K562 (cell line): ENCODE data around the gene PRKCE. TPM values are rescaled to one million over a fixed set of nuclear protein-coding genes. Genes with fewer than 3 reads are reported as not detected.

Experiments used
- ATAC-seq: fragments of 200-7000 bp; cut with Tn5 transposase; 3 replicates; pipeline ENCODE4 v1.9.1; 2020; ENCODE audit warnings: moderate library complexity
- BruUV-seq: library from RNA; stranded (reverse); fragments of 400-500 nt; replicated peaks from 2 replicates; lab custom pipeline; 2021; lab: Mats Ljungman, UMichigan
- CTCF ChIA-PET: fragments of 300-600 bp; formaldehyde crosslinking; extraction: SDS; loops from one replicate; lab custom pipeline; 2021; ENCODE audit warnings: low intra/inter-chr PET ratio; lab: Yijun Ruan, JAX
- POLR2A ChIA-PET: fragments of 300-600, 350-650 bp; sonication (Branson Sonifier 250); formaldehyde crosslinking; extraction: SDS; loops from one replicate; lab custom pipeline; 2021; ENCODE audit warnings: antibody characterized with exemption, inconsistent platforms; lab: Yijun Ruan, JAX
- DNase-seq, 4 experiments: peaks; one replicate each; pipeline versions ENCODE4 v3.0.0 to v3.0.0-alpha.2; 2011 to 2018; ENCODE audit warnings: low spot score in 3 of 4, mixed read lengths in 3 of 4; ENCODE audit errors: extremely low read depth in 1 of 4
- FAIRE-seq: peaks from 2 replicates; lab custom pipeline; 2011; peaks lifted over from hg19 to GRCh38; lab: Jason Lieb, UNC
- H2AFZ ChIP-seq: 2 replicates; pipeline ENCODE4 v1.6.0; 2011; ENCODE audit warnings: low read depth, low read length, control low read depth, inconsistent platforms
- H3K27ac ChIP-seq: fragments of 200-600 bp; 3 replicates; pipeline ENCODE4 v1.8.0; 2011; ENCODE audit warnings: low read depth, mild to moderate bottlenecking, control low read depth, inconsistent platforms, low read length, moderate library complexity, mixed read lengths; ENCODE audit errors: extremely low read depth
- H3K27me3 ChIP-seq, 2 experiments: fragments of 300-600 bp in 1 of 2; 2 replicates in 1 of 2; 3 replicates in 1 of 2; pipeline versions ENCODE4 v1.6.0 to v1.8.0; 2011; ENCODE audit warnings: inconsistent platforms in 2 of 2, low read length in 2 of 2, mild to moderate bottlenecking in 1 of 2, mixed read lengths in 1 of 2, moderate library complexity in 1 of 2; ENCODE audit not compliant: control insufficient read depth in 2 of 2, insufficient read depth in 2 of 2
- H3K36me3 ChIP-seq: fragments of 300-600 bp; 3 replicates; pipeline ENCODE4 v1.8.0; 2011; ENCODE audit warnings: mild to moderate bottlenecking, low read length, inconsistent platforms; ENCODE audit not compliant: control insufficient read depth, insufficient read depth
- H3K4me1 ChIP-seq, 2 experiments: fragments of 200-600 bp in 1 of 2; replicated peaks in 1 of 2; 2 replicates in 1 of 2; 3 replicates in 1 of 2; pipeline versions ENCODE4 v1.5.1 to v1.8.0; 2011; ENCODE audit warnings: inconsistent platforms in 2 of 2, low read length in 2 of 2, mild to moderate bottlenecking in 1 of 2, mixed read lengths in 1 of 2, moderate library complexity in 1 of 2; ENCODE audit not compliant: control insufficient read depth in 2 of 2, insufficient read depth in 2 of 2
- H3K4me2 ChIP-seq: 2 replicates; pipeline ENCODE4 v1.6.1; 2011; ENCODE audit warnings: low read length, control low read depth, inconsistent platforms, mixed read lengths; ENCODE audit not compliant: insufficient read depth
- H3K4me3 ChIP-seq: fragments of 200-600 bp; sonication (generic), shearing (Covaris generic); 2 replicates; pipeline ENCODE4 v1.5.1; 2016; ENCODE audit warnings: control low read depth, inconsistent platforms
- H3K79me2 ChIP-seq: fragments of 200-600 bp; 3 replicates; pipeline ENCODE4 v1.8.0; 2011; ENCODE audit warnings: low read length, inconsistent platforms; ENCODE audit not compliant: control insufficient read depth, insufficient read depth
- H3K9ac ChIP-seq, 2 experiments: 2 replicates each; pipeline versions ENCODE4 v1.6.0 to v1.6.1; 2011; ENCODE audit warnings: low read depth in 2 of 2, low read length in 2 of 2, control low read depth in 1 of 2, inconsistent platforms in 1 of 2, mild to moderate bottlenecking in 1 of 2, mixed read lengths in 1 of 2; ENCODE audit not compliant: insufficient read depth in 1 of 2
- H3K9me1 ChIP-seq: one replicate; pipeline ENCODE4 v1.6.0; 2011; ENCODE audit warnings: inconsistent platforms, mild to moderate bottlenecking, low read length, moderate library complexity; ENCODE audit not compliant: control insufficient read depth, insufficient read depth
- H3K9me3 ChIP-seq: replicated peaks from 2 replicates; pipeline ENCODE4 v1.5.1; 2011; ENCODE audit warnings: low read depth, low read length, inconsistent platforms; ENCODE audit not compliant: control insufficient read depth, insufficient read depth
- H4K20me1 ChIP-seq: replicated peaks from 2 replicates; pipeline ENCODE4 v1.6.1; 2011; ENCODE audit warnings: low read length, inconsistent platforms, mixed read lengths; ENCODE audit not compliant: control insufficient read depth, insufficient read depth
- ASH1L ChIP-seq: fragments of 450-650 bp; IDR thresholded peaks from 2 replicates; pipeline ENCODE4 v1.6.1; 2018; ENCODE audit warnings: borderline replicate concordance, mild to moderate bottlenecking, low read depth; ENCODE audit not compliant: partially characterized antibody
- GATA2 ChIP-seq: sonication (generic); formaldehyde crosslinking; IDR thresholded peaks from 2 replicates; pipeline ENCODE4 v1.4.0; 2020; ENCODE audit warnings: mild to moderate bottlenecking, missing genetic modification reagents
- RBM15 ChIP-seq: fragments of 200-400 bp; formaldehyde crosslinking; IDR thresholded peaks from 2 replicates; pipeline ENCODE4 v1.6.1; 2018; ENCODE audit warnings: mild to moderate bottlenecking, low read length, moderate library complexity; ENCODE audit not compliant: insufficient read depth
- SMAD4 ChIP-seq: fragments of 250-450 bp; sonication (Bioruptor Pico); conservative IDR thresholded peaks from 2 replicates; pipeline ENCODE4 v1.8.0; 2021; ENCODE audit warnings: inconsistent platforms, mild to moderate bottlenecking, moderate library complexity
- WGBS: fragments of 100-300 bp; shearing (Covaris generic); methylation state at CpG from one replicate; pipeline ENCODE4 v1.1.6; 2016; ENCODE audit warnings: low coverage, mixed read lengths; ENCODE audit not compliant: insufficient coverage; ENCODE audit errors: missing lambda C conversion rate; 5-methylcytosine and 5-hydroxymethylcytosine counted together
- in situ Hi-C: fragments of 300-500 bp; cut with MboI; formaldehyde crosslinking; loops from 4 replicates; pipeline ENCODE4 v1.15.0; 2018; ENCODE audit warnings: inconsistent platforms, mixed read lengths
- intact Hi-C: fragments of 100-400 bp; cut with micrococcal nuclease; formaldehyde crosslinking; loops from 2 replicates; pipeline ENCODE4 v1.14.2; 2022
- polyA plus RNA-seq, 8 experiments: library from polyadenylated mRNA; depleted of rRNA in 4 of 8; stranded (reverse) in 5 of 8; unstranded in 3 of 8; fragments of >200 nt; fragmentation: Nextera tagmentation in 2 of 8; fragmentation: Illumina TruSeq in 1 of 8; extraction: Ambion mirVana in 2 of 8; extraction: Trizol in 1 of 8; gene quantifications; 2 replicates each; pipeline versions ENCODE4 v1.2.1 to v1.2.3, GENCODE V29; 2011 to 2014; ENCODE audit warnings: inconsistent platforms in 1 of 8, missing spikeins in 1 of 8
- total RNA-seq, 7 experiments: library from RNA; depleted of rRNA in 6 of 7; stranded (reverse); fragments of >200 nt in 6 of 7; fragmentation: Illumina TruSeq in 2 of 7; extraction: Trizol in 2 of 7; gene quantifications; 2 replicates each; pipeline versions ENCODE4 v1.2.1 to v1.2.3, GENCODE V29; 2011 to 2021; ENCODE audit warnings: low replicate concordance in 1 of 7
- TF ChIP-seq, protein P1 (sequence below): fragments of 200-800 bp; sonication (Bioruptor generic); IDR thresholded peaks from 2 replicates; pipeline ENCODE4 v1.6.1; 2017; ENCODE audit warnings: missing genetic modification characterization, missing compliant biosample characterization

PRKCE gene
- total and polyA plus RNA-seq, 9 of the 15 experiments (the other 6 are each of a cell fraction or from before 2014, with no cell fraction given), result 0.06 to 1.0 (median 0.22) TPM; not detected in 1

- Histone ChIP-seq H3K4me3 (no peak overlapping the region), H3K4me2 (no peak overlapping the region), H3K9me3 (no peaks in the 10 kb centered on the region), H3K79me2 (no peaks in the 10 kb centered on the region), H3K27me3 (peaks cover 11 to 14% of the 10 kb centered on the region in 2 experiments; a peak in 3 of 5 replicates), H3K4me1 (no peaks in the 10 kb centered on the region; a peak in 1 of 5 replicates)
- in situ Hi-C loops, result no loop called here
- FAIRE-seq, result no peak
- CTCF ChIA-PET, result no interaction called here
- DNase-seq, result no peak
- TF ChIP-seq SMAD4 (CRISPR knock-in tag) (no peak), GATA2 (CRISPR knock-in tag) (no peak), ASH1L (no peak), RBM15 (no peak)
- TF ChIP-seq, protein P1, sequence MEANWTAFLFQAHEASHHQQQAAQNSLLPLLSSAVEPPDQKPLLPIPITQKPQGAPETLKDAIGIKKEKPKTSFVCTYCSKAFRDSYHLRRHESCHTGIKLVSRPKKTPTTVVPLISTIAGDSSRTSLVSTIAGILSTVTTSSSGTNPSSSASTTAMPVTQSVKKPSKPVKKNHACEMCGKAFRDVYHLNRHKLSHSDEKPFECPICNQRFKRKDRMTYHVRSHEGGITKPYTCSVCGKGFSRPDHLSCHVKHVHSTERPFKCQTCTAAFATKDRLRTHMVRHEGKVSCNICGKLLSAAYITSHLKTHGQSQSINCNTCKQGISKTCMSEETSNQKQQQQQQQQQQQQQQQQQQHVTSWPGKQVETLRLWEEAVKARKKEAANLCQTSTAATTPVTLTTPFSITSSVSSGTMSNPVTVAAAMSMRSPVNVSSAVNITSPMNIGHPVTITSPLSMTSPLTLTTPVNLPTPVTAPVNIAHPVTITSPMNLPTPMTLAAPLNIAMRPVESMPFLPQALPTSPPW (CRISPR knock-in tag), result peak; percentile 45
- TF ChIP-seq, all 486 proteins: peak for 1
- Histone ChIP-seq H3K9me1 (no peaks in the 10 kb centered on the region), H4K20me1 (no peaks in the 10 kb centered on the region), H2AFZ (no peak overlapping the region), H3K36me3 (no peaks in the 10 kb centered on the region), H3K9ac (no peak overlapping the region), H3K27ac (no peak overlapping the region)
- POLR2A ChIA-PET, result no interaction called here
- intact Hi-C loops, result no loop called here
- BruUV-seq, result no TSS peak
- no peak for ATAC-seq
- 9% methylated on average over 5 of the region's 5 CpGs for WGBS
Observed at GRCh38 chr2:45675263-45675812, 23.9 kb downstream of the PRKCE start.
